Activated T-cell treated with anti-CD3 and anti-CD28 coated beads for 1 hour (primary cell): Measurements from ENCODE around the gene MSRB1.
"Not testable (repeated sequence)": the region's sequence is repeated elsewhere in the genome, so short reads cannot be mapped to it uniquely, and the experiment has no call there.

Experiments used
- DNase-seq: peaks from one replicate; pipeline ENCODE4 v3.0.0-alpha.2; 2020; ENCODE audit warnings: low read depth

Gene MSRB1

GRCh38 chr16:1915732-1916639 is 27.0 kb downstream of the MSRB1 start:
- DNase-seq, result no peak

GRCh38 chr16:1914988-1915387 is 28.0 kb downstream of the MSRB1 start:
- DNase-seq, result no peak

GRCh38 chr16:1914084-1914608 is 28.9 kb downstream of the MSRB1 start:
- no peak for DNase-seq

GRCh38 chr16:1913327-1914083 is 29.5 kb downstream of the MSRB1 start:
- no peak for DNase-seq

GRCh38 chr16:1912215-1912543 is 30.8 kb downstream of the MSRB1 start:
- DNase-seq, result no peak

- DNase-seq, result no peak
Observed at GRCh38 chr16:1911467-1912214, 31.4 kb downstream of the MSRB1 start.

GRCh38 chr16:1909561-1910231 is 33.3 kb downstream of the MSRB1 start:
- DNase-seq, result no peak

- no peak for DNase-seq
Observed at GRCh38 chr16:1908983-1909382, 34.0 kb downstream of the MSRB1 start.

GRCh38 chr16:1908184-1908583 is 34.8 kb downstream of the MSRB1 start:
- no peak for DNase-seq

GRCh38 chr16:1907226-1907860 is 35.7 kb downstream of the MSRB1 start:
- DNase-seq, result no peak

- DNase-seq, result no peak
Observed at GRCh38 chr16:1906846-1907165, 36.2 kb downstream of the MSRB1 start.

- DNase-seq, result no peak
Observed at GRCh38 chr16:1906055-1906845, 36.7 kb downstream of the MSRB1 start.

- DNase-seq, result no peak
Observed at GRCh38 chr16:1903845-1904840, 38.9 kb downstream of the MSRB1 start.

- DNase-seq, result no peak
Observed at GRCh38 chr16:1903220-1903574, 39.8 kb downstream of the MSRB1 start.

- DNase-seq, result no peak
Observed at GRCh38 chr16:1902547-1903219, 40.3 kb downstream of the MSRB1 start.

- no peak for DNase-seq
Observed at GRCh38 chr16:1900452-1900774, 42.6 kb downstream of the MSRB1 start.

GRCh38 chr16:1899641-1900451 is 43.2 kb downstream of the MSRB1 start:
- DNase-seq, result no peak

- not testable (repeated sequence) for DNase-seq
Observed at GRCh38 chr16:1897692-1898091, 45.3 kb downstream of the MSRB1 start.
